GM13976 (cell line): ENCODE results near the gene PER1.

Experiments
- DNase-seq: peaks from one replicate; pipeline ENCODE4 v3.0.0; 2012; ENCODE audit warnings: low spot score
- in situ Hi-C: fragments of 300-500 bp; cut with MboI; formaldehyde crosslinking; loops from one replicate; pipeline ENCODE4 v1.12.0; 2022; ENCODE audit warnings: low sequenced_read_pairs, mixed read lengths, inconsistent platforms; ENCODE audit not compliant: unreplicated experiment
- TF ChIP-seq, protein P1 (sequence below): IDR thresholded peaks from 2 replicates; pipeline ENCODE4 v1.5.1; 2012; ENCODE audit warnings: borderline replicate concordance, mild to moderate bottlenecking; ENCODE audit not compliant: insufficient read depth; ENCODE audit errors: extremely low read depth, missing control alignments, control extremely low read depth

The PER1 gene

GRCh38 chr17:8125947-8126490 lies 26.2 kb downstream of the PER1 start:
- no peak for DNase-seq
- TF ChIP-seq, protein P1, sequence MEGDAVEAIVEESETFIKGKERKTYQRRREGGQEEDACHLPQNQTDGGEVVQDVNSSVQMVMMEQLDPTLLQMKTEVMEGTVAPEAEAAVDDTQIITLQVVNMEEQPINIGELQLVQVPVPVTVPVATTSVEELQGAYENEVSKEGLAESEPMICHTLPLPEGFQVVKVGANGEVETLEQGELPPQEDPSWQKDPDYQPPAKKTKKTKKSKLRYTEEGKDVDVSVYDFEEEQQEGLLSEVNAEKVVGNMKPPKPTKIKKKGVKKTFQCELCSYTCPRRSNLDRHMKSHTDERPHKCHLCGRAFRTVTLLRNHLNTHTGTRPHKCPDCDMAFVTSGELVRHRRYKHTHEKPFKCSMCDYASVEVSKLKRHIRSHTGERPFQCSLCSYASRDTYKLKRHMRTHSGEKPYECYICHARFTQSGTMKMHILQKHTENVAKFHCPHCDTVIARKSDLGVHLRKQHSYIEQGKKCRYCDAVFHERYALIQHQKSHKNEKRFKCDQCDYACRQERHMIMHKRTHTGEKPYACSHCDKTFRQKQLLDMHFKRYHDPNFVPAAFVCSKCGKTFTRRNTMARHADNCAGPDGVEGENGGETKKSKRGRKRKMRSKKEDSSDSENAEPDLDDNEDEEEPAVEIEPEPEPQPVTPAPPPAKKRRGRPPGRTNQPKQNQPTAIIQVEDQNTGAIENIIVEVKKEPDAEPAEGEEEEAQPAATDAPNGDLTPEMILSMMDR, result no peak
- in situ Hi-C loops, result no loop called here

DNA sequence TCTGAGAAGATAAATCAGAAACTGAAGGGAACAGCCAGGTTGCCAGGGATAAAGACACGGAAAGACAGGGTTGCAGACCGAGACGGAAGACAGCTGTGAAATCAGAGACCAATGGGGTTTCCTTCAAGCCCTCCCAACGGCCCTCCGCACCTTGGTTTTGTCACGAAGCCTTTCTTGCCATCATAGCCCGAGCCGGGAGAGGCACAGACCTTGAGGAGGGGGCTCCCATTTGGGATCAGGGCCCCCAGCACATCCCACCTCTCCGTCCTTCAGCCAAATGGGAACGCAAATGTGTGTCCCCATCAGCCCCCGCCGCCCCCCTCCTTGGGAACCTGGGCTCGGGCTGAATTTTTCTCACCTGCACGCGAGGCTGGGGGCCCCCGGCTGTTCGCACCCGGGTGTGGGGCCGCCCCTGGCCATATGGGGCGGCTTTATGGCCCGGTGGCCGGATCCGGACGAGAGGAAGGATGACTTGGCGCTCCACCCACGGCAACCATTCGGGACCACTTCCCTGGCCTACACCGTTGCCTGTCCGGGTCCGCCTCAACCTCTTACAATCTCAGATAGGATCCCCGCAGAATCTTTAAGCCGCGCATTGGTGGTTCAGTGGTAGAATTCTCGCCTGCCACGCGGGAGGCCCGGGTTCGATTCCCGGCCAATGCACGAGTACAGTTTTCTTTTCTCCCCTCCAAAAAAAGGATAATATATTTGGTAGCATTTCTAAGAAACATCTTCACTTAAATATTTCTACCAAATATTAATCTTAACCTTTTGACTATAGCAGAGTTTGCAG lies 26.9 kb downstream of the PER1 start:
- peak; percentile 83 for DNase-seq
- in situ Hi-C loops, result no loop called here
- TF ChIP-seq, protein P1, result no peak

DNA sequence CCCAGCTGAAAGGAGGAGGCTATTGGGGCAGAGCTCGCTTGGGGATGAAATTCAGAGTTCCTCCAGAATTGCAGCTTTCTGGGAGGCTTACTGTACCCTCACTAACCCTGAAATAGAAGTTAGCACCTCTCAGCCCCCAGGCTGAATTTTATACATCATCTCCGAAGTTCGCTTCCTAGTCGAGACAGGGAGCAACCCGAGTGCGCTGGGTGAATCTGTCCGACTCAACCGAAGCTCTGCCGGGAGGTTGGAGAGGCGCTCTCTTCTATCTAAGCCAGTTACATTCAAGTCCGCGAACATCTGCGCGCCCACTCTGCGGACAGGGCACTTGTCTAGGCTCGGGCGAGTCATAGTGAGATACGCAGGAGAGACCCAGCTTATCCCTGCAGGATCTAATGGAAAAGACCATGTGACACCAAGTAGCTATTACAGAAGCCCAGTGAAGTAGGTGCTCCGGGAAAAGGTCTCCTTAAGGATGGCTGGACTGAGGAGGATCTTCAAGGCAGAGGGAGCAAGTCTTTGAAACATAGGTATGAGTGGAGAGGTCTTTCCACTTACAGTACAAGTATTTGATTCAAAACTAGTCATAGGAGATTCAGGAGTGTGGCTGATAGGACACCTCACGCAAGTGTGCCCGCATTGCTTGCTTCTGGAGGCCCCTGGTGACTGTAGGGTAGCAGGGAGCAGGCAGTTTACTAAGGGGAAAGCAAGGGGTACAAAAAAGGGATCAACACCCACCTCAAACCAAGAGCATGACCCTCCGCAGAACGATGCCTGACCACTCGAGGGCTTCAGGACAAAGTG lies 27.7 kb downstream of the PER1 start:
- TF ChIP-seq, protein P1, result no peak
- no peak for DNase-seq
- in situ Hi-C loops, result no loop called here

GRCh38 chr17:8123695-8124349 lies 28.4 kb downstream of the PER1 start, which contains the start of gene HES7:
Gene HES7 (minus strand): TSS chr17:8124106. CDS start chr17:8124084, 22 bp downstream.
- in situ Hi-C loops, result no loop called here
- TF ChIP-seq, protein P1, result no peak
- no peak for DNase-seq

DNA sequence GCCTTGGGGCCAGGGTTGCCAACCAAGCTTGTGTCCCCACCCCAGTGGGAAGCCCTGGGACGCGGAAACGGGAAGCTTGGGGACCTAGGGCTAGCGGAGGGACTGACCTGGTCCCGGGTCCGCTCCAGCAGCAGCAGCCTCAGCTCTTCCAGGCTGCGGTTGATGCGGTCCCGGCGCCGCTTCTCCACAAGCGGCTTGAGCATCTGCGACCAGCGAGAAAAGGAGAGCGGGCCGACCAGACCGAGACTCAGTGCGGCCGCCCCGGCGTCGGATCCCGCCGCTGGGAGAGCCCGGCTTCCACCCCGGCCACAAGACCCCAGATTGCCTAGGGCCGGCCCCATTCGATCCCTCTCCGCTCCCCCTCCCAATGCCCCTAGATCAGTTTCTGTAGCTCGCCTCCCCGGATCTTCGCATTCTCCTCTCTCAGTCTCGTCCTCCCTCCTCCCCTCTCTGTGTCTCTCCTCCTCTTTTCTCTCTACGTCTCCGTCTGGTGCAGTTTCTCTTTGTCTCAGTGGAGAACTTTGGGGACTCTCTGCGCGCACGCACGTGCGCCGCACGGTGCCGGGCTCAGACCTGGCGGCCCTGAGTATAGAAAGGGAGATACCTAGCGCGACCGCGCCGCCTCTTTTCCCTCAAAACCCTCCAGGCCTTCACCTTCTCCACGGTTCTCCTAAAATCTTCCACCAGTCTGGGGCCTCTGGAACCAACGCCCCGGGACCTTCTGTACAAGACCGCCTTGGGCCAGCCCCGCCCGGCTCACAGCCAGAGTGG lies 29.1 kb downstream of the PER1 start:
- DNase-seq, result peak; percentile 60
- TF ChIP-seq, protein P1, result no peak
- in situ Hi-C loops, result no loop called here

DNA sequence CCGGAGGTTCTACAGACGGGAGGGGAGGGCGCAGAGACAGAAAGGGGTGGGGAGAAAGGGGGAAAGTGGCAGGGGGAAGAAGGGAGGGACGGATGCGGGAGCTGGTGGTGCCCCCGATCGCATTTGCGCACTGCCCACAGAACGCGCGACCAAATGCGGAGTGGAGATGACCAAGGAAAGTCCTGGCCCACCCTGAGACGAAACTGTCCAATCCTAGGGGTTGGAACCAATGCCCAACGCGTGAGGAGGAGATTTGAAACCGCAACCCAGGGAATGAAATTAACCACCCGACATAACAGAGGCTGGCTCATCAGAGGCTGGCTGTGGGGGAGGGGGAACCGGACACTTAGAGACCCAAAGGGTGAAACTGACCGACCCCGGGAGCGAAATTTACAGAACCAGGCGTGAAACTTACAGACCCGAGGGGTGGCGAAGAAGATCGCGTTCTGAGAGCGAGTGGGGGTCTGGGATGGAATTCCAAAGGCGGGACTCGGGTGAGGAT lies 29.7 kb downstream of the PER1 start:
- DNase-seq, result no peak
- TF ChIP-seq, protein P1, result no peak
- in situ Hi-C loops, result no loop called here
